Bronchial epithelial cell (primary cell): ENCODE measurements around the gene ATP2A2. TPM values are rescaled to one million over a fixed set of nuclear protein-coding genes. Genes with fewer than 3 reads are reported as not detected.
A peak's percentile ranks its signal among the peaks of the same experiment; 100 is the strongest.

ENCODE experiments used
- DNase-seq: peaks from one replicate; pipeline ENCODE4 v3.0.0-alpha.2; 2010; ENCODE audit warnings: low read depth
- FAIRE-seq: peaks from 2 replicates; lab custom pipeline; 2011; peaks lifted over from hg19 to GRCh38; lab: Jason Lieb, UNC
- H3K27me3 ChIP-seq: 2 replicates; pipeline ENCODE4 v1.5.1; 2011; ENCODE audit warnings: low read length; ENCODE audit not compliant: control insufficient read depth, insufficient read depth
- H3K36me3 ChIP-seq: 2 replicates; pipeline ENCODE4 v1.5.1; 2011; ENCODE audit warnings: low read length; ENCODE audit not compliant: control insufficient read depth, insufficient read depth
- H3K4me3 ChIP-seq: 2 replicates; pipeline ENCODE4 v1.5.1; 2011; ENCODE audit warnings: mild to moderate bottlenecking, low read depth, low read length, control low read depth
- CTCF ChIP-seq: IDR thresholded peaks from 2 replicates; pipeline ENCODE4 v1.5.1; 2011; ENCODE audit warnings: mild to moderate bottlenecking, moderate library complexity, low read length, control low read depth, inconsistent platforms; ENCODE audit not compliant: insufficient read depth, severe bottlenecking
- total RNA-seq: library from RNA; depleted of rRNA; stranded (reverse); fragments of >200 nt; gene quantifications from 2 replicates; pipeline ENCODE4 v1.2.1, GENCODE V29; 2014

The ATP2A2 gene
- total RNA-seq, 1 donor from 2014 or later: 125 TPM

GRCh38 chr12:110289044-110289710, 8.1 kb downstream of the ATP2A2 start:
- Histone ChIP-seq H3K27me3 (no peaks in the 10 kb centered on the region), H3K4me3 (no peak overlapping the region), H3K36me3 (peaks cover 17% of the 10 kb centered on the region)
- no peak for TF ChIP-seq CTCF
- FAIRE-seq (no peak), DNase-seq (no peak)

- no peak overlapping the region for H3K4me3 ChIP-seq
- DNase-seq (no peak), FAIRE-seq (no peak)
- no peak for TF ChIP-seq CTCF
- H3K36me3 ChIP-seq: peaks cover 18% of the 10 kb centered on the region
- H3K27me3 ChIP-seq: no peaks in the 10 kb centered on the region
Observed at GRCh38 chr12:110289711-110290078, 8.6 kb downstream of the ATP2A2 start.

- peaks cover 17% of the 10 kb centered on the region for H3K36me3 ChIP-seq
- DNase-seq (no peak), FAIRE-seq (no peak)
Observed at GRCh38 chr12:110301065-110301806, 20.2 kb downstream of the ATP2A2 start.

GRCh38 chr12:110304061-110304551, 23.1 kb downstream of the ATP2A2 start:
- Histone ChIP-seq H3K36me3 (peaks cover 15% of the 10 kb centered on the region), H3K4me3 (no peak overlapping the region), H3K27me3 (no peaks in the 10 kb centered on the region)
- FAIRE-seq (no peak), DNase-seq (peak; percentile 99)
- no peak for TF ChIP-seq CTCF

More at GRCh38 chr12:110301065-110301806, 20.2 kb downstream of the ATP2A2 start:
- Histone ChIP-seq H3K27me3 (no peaks in the 10 kb centered on the region), H3K4me3 (no peak overlapping the region)
- TF ChIP-seq CTCF: no peak

- DNase-seq (no peak), FAIRE-seq (no peak)
- no peaks in the 10 kb centered on the region for H3K27me3 ChIP-seq
- peaks cover 12% of the 10 kb centered on the region for H3K36me3 ChIP-seq
- TF ChIP-seq CTCF: no peak
- no peak overlapping the region for H3K4me3 ChIP-seq
Observed at GRCh38 chr12:110307372-110307771, 26.3 kb downstream of the ATP2A2 start.
